Activated T-cell treated with anti-CD3 and anti-CD28 coated beads for 4 hours (primary cell): ENCODE results near the gene MVP.
"Not testable (repeated sequence)": the region's sequence is repeated elsewhere in the genome, so short reads cannot be mapped to it uniquely, and the experiment has no call there.

Source experiments
- DNase-seq: peaks from one replicate; pipeline ENCODE4 v3.0.0-alpha.2; 2020

The MVP gene

GRCh38 chr16:29876594-29877249 lies 56.5 kb downstream of the MVP start:
- DNase-seq, result no peak

- DNase-seq, result no peak
Observed at GRCh38 chr16:29877266-29877961, 57.2 kb downstream of the MVP start.

DNA sequence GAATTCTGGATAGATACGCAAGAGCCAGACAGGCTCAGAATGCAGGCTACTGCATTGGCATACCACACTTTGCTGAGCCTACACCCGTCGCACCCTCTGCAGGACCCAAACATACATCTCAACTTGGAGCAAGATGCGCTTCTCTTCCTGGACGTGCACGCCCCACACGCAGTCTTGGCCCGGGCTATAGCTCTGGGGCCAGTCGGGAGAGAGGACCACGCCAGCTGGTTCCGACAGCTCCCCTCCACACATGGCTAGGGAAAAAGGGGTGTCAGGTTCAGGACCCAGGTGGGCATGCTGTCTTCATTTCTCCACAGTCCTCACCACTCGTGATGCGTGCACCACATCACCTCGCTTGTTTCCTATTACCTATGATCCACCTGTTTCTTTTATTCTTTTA lies 57.9 kb downstream of the MVP start:
- no peak for DNase-seq

DNA sequence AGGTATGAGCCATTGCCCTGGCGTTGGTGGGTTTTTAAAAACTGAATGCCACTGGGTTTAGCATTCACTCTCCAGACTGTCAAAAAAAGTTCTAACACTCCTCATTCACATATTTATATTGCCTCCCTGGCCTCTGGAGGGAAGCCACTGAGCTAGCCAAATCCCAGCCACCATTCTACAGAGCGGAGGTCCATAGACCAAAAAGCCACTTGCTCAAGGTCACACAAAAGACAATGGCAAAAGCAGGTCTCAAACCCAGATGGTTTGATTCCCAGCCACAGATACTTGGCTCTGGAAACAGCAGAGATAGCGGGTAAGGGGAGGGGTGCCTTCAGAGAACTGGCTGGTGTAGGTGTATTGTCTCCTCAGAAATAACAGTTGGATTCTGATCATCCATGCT lies 60.8 kb downstream of the MVP start:
- no peak for DNase-seq

DNA sequence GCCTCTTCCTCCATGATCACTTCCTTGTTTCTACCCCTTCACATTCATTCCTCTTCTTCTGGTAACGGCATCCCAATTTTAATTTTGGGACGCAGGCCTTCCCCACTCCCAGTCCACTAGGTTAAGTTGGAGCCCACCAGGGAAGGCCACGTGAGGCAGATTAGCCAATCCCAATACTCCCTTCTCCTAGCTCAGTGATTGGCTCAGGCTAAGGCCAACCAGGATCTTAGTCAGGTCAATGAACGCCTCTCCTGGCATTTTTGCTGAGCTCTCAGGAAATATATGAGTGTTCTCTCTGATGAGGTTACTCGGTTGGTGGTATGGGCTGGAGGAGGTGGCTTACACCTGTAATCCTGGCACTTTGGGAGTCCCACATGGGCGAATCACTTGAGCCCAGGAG lies 63.7 kb downstream of the MVP start:
- DNase-seq, result no peak

DNA sequence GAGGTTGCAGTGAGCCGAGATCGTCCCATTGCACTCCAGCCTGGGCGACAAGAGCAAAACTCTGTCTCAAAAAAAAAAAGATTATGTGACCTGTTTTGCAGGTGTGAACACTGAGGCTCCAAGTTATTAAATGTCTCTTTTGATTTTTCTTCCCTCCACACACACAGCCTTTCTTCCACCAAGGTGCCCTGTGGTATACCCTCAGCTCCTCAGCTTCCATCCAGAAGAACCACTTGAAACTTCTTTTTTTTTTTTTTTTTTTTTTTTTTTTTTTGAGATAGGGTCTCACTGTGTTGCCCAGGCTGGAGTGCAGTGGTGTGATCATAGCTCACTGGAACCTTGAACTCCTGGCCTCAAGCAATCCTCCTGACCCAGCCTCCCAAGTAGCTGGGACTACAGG lies 69.1 kb downstream of the MVP start:
- not testable (repeated sequence) for DNase-seq

GRCh38 chr16:29891525-29892457 lies 71.5 kb downstream of the MVP start:
- no peak for DNase-seq

DNA sequence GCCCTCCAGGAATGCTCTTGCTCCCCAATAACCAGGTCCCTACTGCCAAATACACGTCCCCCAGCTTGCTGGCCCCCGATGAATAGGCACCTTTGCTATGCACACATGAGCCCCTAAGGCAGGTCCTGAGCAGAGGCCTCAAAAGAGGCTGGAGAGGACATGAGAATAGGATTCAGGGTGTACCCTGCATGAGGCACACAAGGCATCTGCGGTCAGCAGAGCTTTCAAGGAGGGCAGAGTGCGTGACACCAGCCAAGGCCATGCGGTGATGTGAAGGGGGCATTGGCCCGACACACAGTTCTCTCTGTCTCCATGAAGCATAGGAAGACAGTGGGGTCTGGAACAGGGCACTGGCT lies 72.2 kb downstream of the MVP start:
- DNase-seq, result no peak

- no peak for DNase-seq
Observed at GRCh38 chr16:29893553-29893952, 73.3 kb downstream of the MVP start.

- DNase-seq, result no peak
Observed at GRCh38 chr16:29894352-29894751, 74.1 kb downstream of the MVP start.

DNA sequence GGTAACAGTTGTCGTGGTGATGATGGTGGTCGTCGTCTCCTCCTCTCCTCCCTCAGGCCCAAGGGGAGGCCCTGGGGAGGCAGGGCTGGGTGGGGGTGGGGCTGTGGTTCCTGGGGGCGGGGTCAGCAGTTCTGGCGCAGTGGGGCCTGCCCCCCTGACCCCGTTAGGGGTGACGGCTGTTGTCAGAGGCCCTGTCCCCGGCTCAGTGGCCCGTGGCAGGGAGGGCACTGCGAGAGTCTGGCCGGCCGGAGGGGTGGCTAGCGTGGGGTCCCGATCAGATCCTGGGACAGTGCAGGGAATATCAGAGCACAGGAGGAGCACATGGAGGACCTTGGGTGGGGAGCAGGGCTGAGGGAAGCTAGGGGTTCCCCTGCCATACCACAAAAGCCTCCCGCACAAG lies 76.6 kb downstream of the MVP start:
- no peak for DNase-seq

- DNase-seq, result no peak
Observed at GRCh38 chr16:29897333-29897732, 77.1 kb downstream of the MVP start.
